Colonic mucosa (tissue), 4 donors: ENCODE measurements around the gene COG6. TPM values are rescaled to one million over a fixed set of nuclear protein-coding genes. Genes with fewer than 3 reads are reported as not detected.

Experiments used
- DNase-seq: peaks from one replicate; pipeline ENCODE4 v3.0.0-alpha.2; 2020
- H3K27ac ChIP-seq: fragments of 200-600 bp; one replicate; pipeline ENCODE4 v1.8.0; 2021
- H3K27me3 ChIP-seq: fragments of 200-600 bp; one replicate; pipeline ENCODE4 v1.8.0; 2021
- H3K36me3 ChIP-seq: fragments of 200-600 bp; one replicate; pipeline ENCODE4 v1.8.0; 2021
- H3K4me1 ChIP-seq: fragments of 200-600 bp; one replicate; pipeline ENCODE4 v1.8.0; 2021; ENCODE audit warnings: mild to moderate bottlenecking
- H3K4me3 ChIP-seq: fragments of 200-600 bp; one replicate; pipeline ENCODE4 v1.8.0; 2021
- H3K9ac ChIP-seq, 2 donors: one replicate each; pipeline ENCODE4 v1.7.0; 2013; ENCODE audit warnings: control low read depth in 2 of 2, low read depth in 2 of 2, low read length in 2 of 2
- H3K9me3 ChIP-seq: fragments of 200-600 bp; one replicate; pipeline ENCODE4 v1.8.0; 2021
- intact Hi-C: fragments of 100-400 bp; cut with DNase I; formaldehyde crosslinking; loops from one replicate; pipeline ENCODE4 v1.14.1; 2022
- total RNA-seq, 2 donors: library from RNA; stranded (reverse); fragmentation: NEBNext Ultra II Directional in 1 of 2; extraction: Animal tissue kit (Norgen Biotek cat#: 25700) in 1 of 2; gene quantifications; one replicate each; pipeline ENCODE4 v1.2.1, GENCODE V29; 2021
- TF ChIP-seq, protein P1 (sequence below): fragments of 200-600 bp; IDR thresholded peaks from one replicate; pipeline ENCODE4 v1.8.0; 2022; ENCODE audit warnings: antibody characterized with exemption, mild to moderate bottlenecking
- donor health status: healthy.
- donor health status: DM: no; HTN: no; CAD: no.
- donor health status: DM: no; HTN: no; CAD: no.

COG6 gene
- total RNA-seq, 2 donors from 2014 or later: 31.9 to 37.0 TPM

GRCh38 chr13:39760521-39760920, 105.1 kb downstream of the COG6 start:
- Histone ChIP-seq H3K4me3 (no peak overlapping the region), H3K9me3 (no peaks in the 10 kb centered on the region), H3K27me3 (no peaks in the 10 kb centered on the region), H3K4me1 (no peaks in the 10 kb centered on the region), H3K27ac (no peak overlapping the region), H3K36me3 (no peaks in the 10 kb centered on the region), H3K9ac (no peak overlapping the region)
- intact Hi-C loops: no loop called here
- TF ChIP-seq, protein P1, sequence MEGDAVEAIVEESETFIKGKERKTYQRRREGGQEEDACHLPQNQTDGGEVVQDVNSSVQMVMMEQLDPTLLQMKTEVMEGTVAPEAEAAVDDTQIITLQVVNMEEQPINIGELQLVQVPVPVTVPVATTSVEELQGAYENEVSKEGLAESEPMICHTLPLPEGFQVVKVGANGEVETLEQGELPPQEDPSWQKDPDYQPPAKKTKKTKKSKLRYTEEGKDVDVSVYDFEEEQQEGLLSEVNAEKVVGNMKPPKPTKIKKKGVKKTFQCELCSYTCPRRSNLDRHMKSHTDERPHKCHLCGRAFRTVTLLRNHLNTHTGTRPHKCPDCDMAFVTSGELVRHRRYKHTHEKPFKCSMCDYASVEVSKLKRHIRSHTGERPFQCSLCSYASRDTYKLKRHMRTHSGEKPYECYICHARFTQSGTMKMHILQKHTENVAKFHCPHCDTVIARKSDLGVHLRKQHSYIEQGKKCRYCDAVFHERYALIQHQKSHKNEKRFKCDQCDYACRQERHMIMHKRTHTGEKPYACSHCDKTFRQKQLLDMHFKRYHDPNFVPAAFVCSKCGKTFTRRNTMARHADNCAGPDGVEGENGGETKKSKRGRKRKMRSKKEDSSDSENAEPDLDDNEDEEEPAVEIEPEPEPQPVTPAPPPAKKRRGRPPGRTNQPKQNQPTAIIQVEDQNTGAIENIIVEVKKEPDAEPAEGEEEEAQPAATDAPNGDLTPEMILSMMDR: no peak
- no peak for DNase-seq

DNA sequence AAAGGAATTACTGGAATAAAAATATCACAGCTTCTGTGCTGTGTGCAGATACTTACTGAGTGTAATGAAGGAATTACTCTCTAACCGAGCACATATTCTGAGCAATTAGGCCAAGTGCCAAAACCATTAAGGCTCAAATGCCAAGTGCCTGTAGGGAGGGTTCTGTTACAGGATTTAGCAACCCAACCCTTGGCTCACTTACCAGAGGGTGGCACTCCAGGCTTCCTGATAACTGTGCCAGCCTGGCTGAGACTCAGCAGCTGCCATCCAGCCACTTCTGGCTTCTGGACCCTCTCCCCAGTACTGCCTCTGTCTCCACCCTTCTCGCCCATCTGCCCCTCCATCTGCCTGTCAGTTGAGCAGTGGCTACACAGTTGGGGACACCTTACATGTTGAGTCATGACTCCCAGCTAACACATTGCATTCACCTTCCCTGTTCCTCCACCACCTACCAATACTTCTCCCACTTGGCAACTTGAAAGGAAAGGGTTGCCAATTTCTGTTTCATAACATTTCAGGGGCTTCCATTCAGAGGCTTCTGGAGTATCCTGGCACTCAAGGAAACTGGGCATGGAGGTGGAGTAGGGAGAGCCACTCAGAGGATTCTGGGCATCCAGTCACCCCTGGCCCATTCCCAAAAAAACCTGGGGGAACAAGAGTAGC, 110.5 kb downstream of the COG6 start:
- no peak overlapping the region for H3K4me3 ChIP-seq
- intact Hi-C loops: no loop called here
- no peaks in the 10 kb centered on the region for H3K4me1 ChIP-seq

GRCh38 chr13:39766464-39767158, 111.1 kb downstream of the COG6 start:
- DNase-seq: no peak
- H3K9me3 ChIP-seq: no peaks in the 10 kb centered on the region
- H3K36me3 ChIP-seq: no peaks in the 10 kb centered on the region
- no peak overlapping the region for H3K27ac ChIP-seq
- TF ChIP-seq, protein P1: no peak
- intact Hi-C loops: no loop called here
- no peak overlapping the region for H3K9ac ChIP-seq
- no peak overlapping the region for H3K4me3 ChIP-seq
- H3K4me1 ChIP-seq: no peaks in the 10 kb centered on the region
- H3K27me3 ChIP-seq: no peaks in the 10 kb centered on the region

More for the DNA sequence above, 110.5 kb downstream of the COG6 start:
- H3K9ac ChIP-seq: peak overlapping the region in 1 of 2 donors; percentile 9
- TF ChIP-seq, protein P1: peak; percentile 43
- no peaks in the 10 kb centered on the region for H3K9me3 ChIP-seq
- no peaks in the 10 kb centered on the region for H3K27me3 ChIP-seq
- peak; percentile 77 for DNase-seq
- no peak overlapping the region for H3K27ac ChIP-seq
- H3K36me3 ChIP-seq: no peaks in the 10 kb centered on the region

DNA sequence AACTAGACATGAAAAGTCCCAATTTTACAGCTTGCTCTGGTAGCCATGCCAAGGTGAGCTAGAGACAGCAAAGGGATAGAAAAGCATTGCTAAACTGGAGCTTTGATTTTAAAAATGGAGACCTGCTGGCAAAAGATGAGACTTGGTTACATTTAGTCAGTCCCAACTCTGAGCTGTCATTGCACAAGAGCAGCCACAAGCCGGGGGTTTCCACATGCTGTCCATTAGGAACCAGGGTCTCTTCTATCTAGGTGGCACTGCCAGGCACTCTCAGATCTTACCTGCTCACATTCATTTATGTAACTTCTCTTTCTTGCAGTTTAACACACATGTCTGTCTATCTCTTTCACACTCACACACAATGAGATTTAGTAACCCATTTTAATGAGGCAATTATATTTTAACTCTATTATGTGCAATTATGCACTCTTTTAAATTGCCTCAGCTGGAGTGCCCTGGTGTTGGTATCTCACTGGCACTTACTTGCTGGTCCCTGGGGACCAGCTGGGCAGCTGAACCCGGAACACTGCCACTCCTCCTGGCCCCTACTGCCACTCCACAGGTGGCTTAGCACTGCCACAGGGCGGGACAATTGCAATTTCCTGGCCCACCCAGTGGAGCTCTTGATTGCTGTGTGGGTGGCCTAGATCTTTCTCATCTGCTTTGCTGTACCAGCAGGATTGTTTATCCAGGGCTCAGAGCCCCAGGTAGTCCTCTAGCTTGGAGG, 112.5 kb downstream of the COG6 start:
- Histone ChIP-seq H3K9me3 (no peaks in the 10 kb centered on the region), H3K4me1 (no peaks in the 10 kb centered on the region), H3K9ac (no peak overlapping the region), H3K36me3 (no peaks in the 10 kb centered on the region), H3K27ac (no peak overlapping the region), H3K4me3 (no peak overlapping the region), H3K27me3 (no peaks in the 10 kb centered on the region)
- peak; percentile 47 for DNase-seq
- TF ChIP-seq, protein P1: no peak
- intact Hi-C loops: no loop called here

DNA sequence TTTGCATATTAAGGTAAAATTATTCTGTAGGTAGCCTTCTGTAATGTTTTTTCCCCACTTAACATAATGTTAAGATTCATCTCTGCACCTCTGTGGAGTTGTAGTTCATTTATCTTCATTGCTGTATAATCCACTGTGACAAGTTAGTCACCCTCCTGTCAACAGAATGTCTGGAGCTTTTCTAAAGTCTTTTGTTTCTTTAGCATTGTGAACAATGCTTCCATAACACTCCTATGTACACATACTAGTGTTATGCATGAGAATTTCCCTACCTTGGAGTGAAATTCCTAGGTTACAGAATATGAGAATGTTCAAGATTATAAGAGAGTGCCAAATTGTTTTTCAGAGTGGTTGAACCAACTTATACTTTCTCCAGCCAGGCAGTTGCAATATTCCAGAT, 113.5 kb downstream of the COG6 start:
- H3K36me3 ChIP-seq: no peaks in the 10 kb centered on the region
- intact Hi-C loops: no loop called here
- TF ChIP-seq, protein P1: no peak
- no peaks in the 10 kb centered on the region for H3K27me3 ChIP-seq
- H3K27ac ChIP-seq: no peak overlapping the region
- H3K9me3 ChIP-seq: no peaks in the 10 kb centered on the region
- H3K4me3 ChIP-seq: no peak overlapping the region
- no peak for DNase-seq
- H3K4me1 ChIP-seq: no peaks in the 10 kb centered on the region
- H3K9ac ChIP-seq: no peak overlapping the region
